HL-60 (cell line): ENCODE data around the gene UTF1.

ENCODE experiments used
- DNase-seq, 2 experiments: peaks; one replicate each; pipeline ENCODE4 v3.0.0-alpha.2; 2010 to 2020; ENCODE audit warnings: low read depth in 1 of 2, low spot score in 1 of 2
- H3K27ac ChIP-seq: fragments of 250-450 bp; sonication (Bioruptor Pico); replicated peaks from 2 replicates; pipeline ENCODE4 v1.5.1; 2020; ENCODE audit warnings: mild to moderate bottlenecking, moderate library complexity
- H3K27me3 ChIP-seq: fragments of 250-450 bp; sonication (Bioruptor Pico); 2 replicates; pipeline ENCODE4 v1.5.1; 2021; ENCODE audit warnings: mild to moderate bottlenecking, moderate library complexity; ENCODE audit not compliant: insufficient read depth, poor library complexity, severe bottlenecking
- H3K4me3 ChIP-seq: replicated peaks from 2 replicates; pipeline ENCODE4 v1.5.1; 2011; ENCODE audit warnings: mild to moderate bottlenecking, control low read depth, low read length; ENCODE audit not compliant: insufficient read depth
- CTCF ChIP-seq: IDR thresholded peaks from one replicate; pipeline ENCODE4 v1.5.1; 2011; ENCODE audit warnings: low read length, control low read depth, inconsistent platforms; ENCODE audit not compliant: insufficient read depth
- GABPA ChIP-seq: IDR thresholded peaks from 2 replicates; pipeline ENCODE4 v1.6.1; 2012; ENCODE audit warnings: low read depth
- POLR2AphosphoS5 ChIP-seq: IDR thresholded peaks from 2 replicates; pipeline ENCODE4 v1.6.1; 2012; ENCODE audit warnings: low read depth
- SPI1 ChIP-seq: IDR thresholded peaks from 2 replicates; pipeline ENCODE4 v1.6.1; 2012; ENCODE audit warnings: low read depth, mild to moderate bottlenecking, borderline replicate concordance
- TF ChIP-seq, protein P1 (sequence below): IDR thresholded peaks from 2 replicates; pipeline ENCODE4 v1.6.1; 2012; ENCODE audit warnings: low read depth; ENCODE audit not compliant: insufficient replicate concordance

The UTF1 gene

DNA sequence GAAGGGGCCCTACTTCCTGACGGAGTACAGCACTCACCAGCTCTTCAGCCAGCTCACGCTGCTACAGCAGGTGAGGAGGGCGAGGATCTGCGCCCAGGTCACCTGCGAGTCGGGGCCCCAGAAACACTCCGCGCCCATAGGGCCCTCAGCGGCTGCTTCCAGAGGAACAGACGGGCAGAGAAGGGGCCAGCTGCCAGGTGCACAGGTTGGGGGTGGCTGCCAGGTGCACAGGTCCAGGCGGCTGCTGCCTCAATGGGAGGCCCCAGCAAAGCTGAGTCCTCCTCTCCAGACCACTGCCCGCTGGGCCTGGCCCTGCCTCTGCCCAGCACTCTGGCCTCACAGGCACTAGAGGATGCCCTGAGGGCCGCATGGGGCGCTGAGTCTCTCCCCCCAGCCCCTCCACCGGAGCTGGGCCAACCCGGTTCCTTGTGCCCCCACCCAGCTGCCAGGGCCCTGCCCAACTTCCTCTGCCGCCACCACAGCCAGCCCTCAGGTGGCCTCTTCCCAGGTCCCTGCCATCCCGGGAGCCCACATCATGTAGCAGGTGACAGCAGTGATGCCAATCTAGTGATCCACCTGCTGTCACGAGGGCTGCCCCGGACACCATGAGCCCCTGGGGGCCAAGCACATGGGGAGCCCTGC is 17.0 kb upstream of the UTF1 start:
- no peak overlapping the region for H3K27ac ChIP-seq
- no peak for TF ChIP-seq POLR2AphosphoS5
- TF ChIP-seq GABPA: no peak
- no peak for TF ChIP-seq CTCF
- TF ChIP-seq, protein P1, sequence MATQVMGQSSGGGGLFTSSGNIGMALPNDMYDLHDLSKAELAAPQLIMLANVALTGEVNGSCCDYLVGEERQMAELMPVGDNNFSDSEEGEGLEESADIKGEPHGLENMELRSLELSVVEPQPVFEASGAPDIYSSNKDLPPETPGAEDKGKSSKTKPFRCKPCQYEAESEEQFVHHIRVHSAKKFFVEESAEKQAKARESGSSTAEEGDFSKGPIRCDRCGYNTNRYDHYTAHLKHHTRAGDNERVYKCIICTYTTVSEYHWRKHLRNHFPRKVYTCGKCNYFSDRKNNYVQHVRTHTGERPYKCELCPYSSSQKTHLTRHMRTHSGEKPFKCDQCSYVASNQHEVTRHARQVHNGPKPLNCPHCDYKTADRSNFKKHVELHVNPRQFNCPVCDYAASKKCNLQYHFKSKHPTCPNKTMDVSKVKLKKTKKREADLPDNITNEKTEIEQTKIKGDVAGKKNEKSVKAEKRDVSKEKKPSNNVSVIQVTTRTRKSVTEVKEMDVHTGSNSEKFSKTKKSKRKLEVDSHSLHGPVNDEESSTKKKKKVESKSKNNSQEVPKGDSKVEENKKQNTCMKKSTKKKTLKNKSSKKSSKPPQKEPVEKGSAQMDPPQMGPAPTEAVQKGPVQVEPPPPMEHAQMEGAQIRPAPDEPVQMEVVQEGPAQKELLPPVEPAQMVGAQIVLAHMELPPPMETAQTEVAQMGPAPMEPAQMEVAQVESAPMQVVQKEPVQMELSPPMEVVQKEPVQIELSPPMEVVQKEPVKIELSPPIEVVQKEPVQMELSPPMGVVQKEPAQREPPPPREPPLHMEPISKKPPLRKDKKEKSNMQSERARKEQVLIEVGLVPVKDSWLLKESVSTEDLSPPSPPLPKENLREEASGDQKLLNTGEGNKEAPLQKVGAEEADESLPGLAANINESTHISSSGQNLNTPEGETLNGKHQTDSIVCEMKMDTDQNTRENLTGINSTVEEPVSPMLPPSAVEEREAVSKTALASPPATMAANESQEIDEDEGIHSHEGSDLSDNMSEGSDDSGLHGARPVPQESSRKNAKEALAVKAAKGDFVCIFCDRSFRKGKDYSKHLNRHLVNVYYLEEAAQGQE: no peak
- TF ChIP-seq SPI1: no peak
- DNase-seq: no peak
- no peak overlapping the region for H3K4me3 ChIP-seq
- H3K27me3 ChIP-seq: no peaks in the 10 kb centered on the region

GRCh38 chr10:133213641-133214467 is 16.2 kb upstream of the UTF1 start:
- no peak for DNase-seq
- Histone ChIP-seq H3K27ac (no peak overlapping the region), H3K27me3 (peaks cover 5% of the 10 kb centered on the region), H3K4me3 (no peak overlapping the region)
- TF ChIP-seq SPI1 (no peak), CTCF (no peak), POLR2AphosphoS5 (no peak), GABPA (no peak)
- TF ChIP-seq, protein P1: no peak

DNA sequence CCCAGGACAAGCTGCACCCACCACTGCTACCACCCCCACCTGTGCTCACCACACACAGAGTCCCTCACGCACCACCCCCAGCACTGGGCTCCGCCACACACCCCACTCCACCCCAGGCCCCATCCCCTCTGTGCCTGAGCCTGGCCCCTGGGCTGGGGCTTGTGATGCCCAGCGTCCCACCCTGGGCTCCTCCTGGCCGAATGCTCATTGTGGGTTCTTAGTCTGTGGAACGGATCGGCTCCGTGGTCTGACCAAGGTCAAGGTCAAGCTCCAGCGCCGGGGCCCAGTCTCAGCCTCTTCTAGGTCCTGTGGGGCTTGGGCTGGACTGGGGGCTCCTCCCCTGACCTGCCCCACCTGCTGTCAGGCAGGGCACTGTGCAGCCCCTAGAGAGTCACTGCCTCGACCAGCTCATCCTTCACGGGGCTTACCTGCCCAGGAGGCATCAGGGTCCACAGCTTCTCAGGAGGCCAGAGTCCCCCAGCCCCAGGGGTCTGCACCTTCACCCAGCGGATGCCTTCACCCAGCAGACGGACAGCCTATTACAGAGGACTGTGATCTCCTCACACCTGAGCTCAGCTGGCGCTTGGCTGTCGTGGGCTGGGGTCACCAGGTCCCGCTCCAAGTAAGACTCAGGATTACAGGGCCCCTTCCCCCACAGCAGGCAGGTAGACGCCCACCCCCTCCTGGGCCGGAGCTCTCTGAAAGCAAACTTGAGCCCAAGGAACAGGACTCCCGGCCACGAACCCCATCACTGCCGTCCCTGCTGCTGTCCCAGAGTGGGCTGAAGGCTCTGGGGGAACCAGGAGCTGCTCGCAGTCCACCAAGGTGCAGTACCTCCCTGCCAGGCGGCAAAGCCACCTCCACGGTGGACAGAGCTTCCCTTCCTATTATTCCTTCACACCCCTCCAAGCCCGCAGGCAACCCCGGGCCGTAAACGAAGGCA is 15.3 kb upstream of the UTF1 start:
- DNase-seq: no peak
- Histone ChIP-seq H3K27ac (no peak overlapping the region), H3K4me3 (no peak overlapping the region), H3K27me3 (peaks cover 14% of the 10 kb centered on the region)
- TF ChIP-seq CTCF (no peak), POLR2AphosphoS5 (no peak), GABPA (no peak), SPI1 (no peak)
- TF ChIP-seq, protein P1: no peak
